ENCODE results near the gene KIF3C. TPM values are rescaled to one million over a fixed set of nuclear protein-coding genes. Genes with fewer than 3 reads are reported as not detected.

KIF3C gene
- total RNA-seq, 1 donor from 2014 or later, result 56.2 TPM

GRCh38 chr2:26011990-26012856, 29.9 kb upstream of the KIF3C start:
- Mint-ChIP-seq H3K9me3 (peaks cover 4% of the 10 kb centered on the region), H3K4me1 (peaks cover 9% of the 10 kb centered on the region), H3K36me3 (ENCODE audit: low read depth) (no peaks in the 10 kb centered on the region), H3K27me3 (ENCODE audit: low read depth) (no peaks in the 10 kb centered on the region), H3K4me3 (no peak overlapping the region), H3K27ac (ENCODE audit: unreplicated experiment) (no peak overlapping the region)
- TF ChIP-seq, protein P1, sequence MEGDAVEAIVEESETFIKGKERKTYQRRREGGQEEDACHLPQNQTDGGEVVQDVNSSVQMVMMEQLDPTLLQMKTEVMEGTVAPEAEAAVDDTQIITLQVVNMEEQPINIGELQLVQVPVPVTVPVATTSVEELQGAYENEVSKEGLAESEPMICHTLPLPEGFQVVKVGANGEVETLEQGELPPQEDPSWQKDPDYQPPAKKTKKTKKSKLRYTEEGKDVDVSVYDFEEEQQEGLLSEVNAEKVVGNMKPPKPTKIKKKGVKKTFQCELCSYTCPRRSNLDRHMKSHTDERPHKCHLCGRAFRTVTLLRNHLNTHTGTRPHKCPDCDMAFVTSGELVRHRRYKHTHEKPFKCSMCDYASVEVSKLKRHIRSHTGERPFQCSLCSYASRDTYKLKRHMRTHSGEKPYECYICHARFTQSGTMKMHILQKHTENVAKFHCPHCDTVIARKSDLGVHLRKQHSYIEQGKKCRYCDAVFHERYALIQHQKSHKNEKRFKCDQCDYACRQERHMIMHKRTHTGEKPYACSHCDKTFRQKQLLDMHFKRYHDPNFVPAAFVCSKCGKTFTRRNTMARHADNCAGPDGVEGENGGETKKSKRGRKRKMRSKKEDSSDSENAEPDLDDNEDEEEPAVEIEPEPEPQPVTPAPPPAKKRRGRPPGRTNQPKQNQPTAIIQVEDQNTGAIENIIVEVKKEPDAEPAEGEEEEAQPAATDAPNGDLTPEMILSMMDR (conservative IDR thresholded peaks at IDR 0.05), result no peak
- DNase-seq (ENCODE audit: low read depth, low spot score), result no peak

DNA sequence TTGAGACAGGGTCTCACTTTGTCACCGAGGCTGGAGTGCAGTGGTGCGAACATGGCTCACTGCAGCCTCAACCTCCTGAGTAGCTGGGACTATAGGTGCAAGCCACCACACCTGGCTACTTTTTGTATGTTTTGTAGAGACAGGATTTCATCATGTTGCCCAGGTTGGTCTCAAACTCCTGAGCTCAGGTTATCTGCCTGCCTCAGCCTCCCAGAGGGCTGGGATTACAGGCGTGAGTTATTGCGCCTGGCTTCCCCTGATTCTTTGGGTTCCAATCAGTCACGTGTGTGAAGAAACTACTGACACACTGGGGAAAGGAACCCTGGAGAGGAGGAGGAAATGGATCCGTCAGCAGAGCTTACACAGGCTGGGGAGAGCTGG, 29.3 kb upstream of the KIF3C start:
- H3K27me3 Mint-ChIP-seq (ENCODE audit: low read depth), result no peaks in the 10 kb centered on the region

DNA sequence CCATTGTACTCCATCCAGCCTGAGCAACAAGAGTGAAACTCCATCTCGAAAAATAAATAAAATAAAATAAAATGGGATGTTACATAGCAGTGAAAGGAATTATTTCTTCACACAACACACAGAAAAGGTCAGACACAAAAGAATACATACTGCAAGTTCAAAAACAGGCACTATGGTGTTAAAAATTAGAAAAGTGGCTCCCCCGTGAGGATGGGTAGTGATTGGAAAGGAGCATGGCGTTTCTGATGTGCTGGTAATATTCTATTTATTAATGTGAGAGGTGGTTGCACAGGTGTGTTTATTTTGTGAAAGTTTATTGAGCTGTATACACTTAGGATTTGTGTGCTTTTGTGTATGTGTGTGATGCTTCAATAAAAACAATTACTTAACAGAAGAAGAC, 28.6 kb upstream of the KIF3C start:
- Mint-ChIP-seq H3K27ac (ENCODE audit: unreplicated experiment) (no peak overlapping the region), H3K4me1 (peaks cover 9% of the 10 kb centered on the region), H3K27me3 (ENCODE audit: low read depth) (no peaks in the 10 kb centered on the region), H3K36me3 (ENCODE audit: low read depth) (no peaks in the 10 kb centered on the region), H3K9me3 (peaks cover 4% of the 10 kb centered on the region), H3K4me3 (no peak overlapping the region)
- TF ChIP-seq, protein P1 (conservative IDR thresholded peaks at IDR 0.05), result no peak
- DNase-seq (ENCODE audit: low read depth, low spot score), result no peak

More for the DNA sequence above, 29.3 kb upstream of the KIF3C start:
- H3K9me3 Mint-ChIP-seq, result peaks cover 4% of the 10 kb centered on the region
- TF ChIP-seq, protein P1 (conservative IDR thresholded peaks at IDR 0.05), result no peak
- DNase-seq (ENCODE audit: low read depth, low spot score), result no peak
- no peaks in the 10 kb centered on the region for H3K36me3 Mint-ChIP-seq (ENCODE audit: low read depth)
- H3K4me3 Mint-ChIP-seq, result no peak overlapping the region
- H3K4me1 Mint-ChIP-seq, result peaks cover 9% of the 10 kb centered on the region
- no peak overlapping the region for H3K27ac Mint-ChIP-seq (ENCODE audit: unreplicated experiment)

GRCh38 chr2:26009567-26009963, 27.3 kb upstream of the KIF3C start:
- Mint-ChIP-seq H3K36me3 (ENCODE audit: low read depth) (no peaks in the 10 kb centered on the region), H3K4me3 (no peak overlapping the region), H3K27ac (ENCODE audit: unreplicated experiment) (no peak overlapping the region), H3K4me1 (peaks cover 9% of the 10 kb centered on the region), H3K27me3 (ENCODE audit: low read depth) (no peaks in the 10 kb centered on the region), H3K9me3 (peaks cover 4% of the 10 kb centered on the region)
- DNase-seq (ENCODE audit: low read depth, low spot score), result no peak
- TF ChIP-seq, protein P1 (conservative IDR thresholded peaks at IDR 0.05), result no peak

GRCh38 chr2:26008851-26009566, 26.7 kb upstream of the KIF3C start:
- Mint-ChIP-seq H3K36me3 (ENCODE audit: low read depth) (no peaks in the 10 kb centered on the region), H3K27me3 (ENCODE audit: low read depth) (no peaks in the 10 kb centered on the region), H3K4me1 (peaks cover 9% of the 10 kb centered on the region), H3K27ac (ENCODE audit: unreplicated experiment) (no peak overlapping the region), H3K4me3 (no peak overlapping the region), H3K9me3 (peaks cover 4% of the 10 kb centered on the region)
- TF ChIP-seq, protein P1 (conservative IDR thresholded peaks at IDR 0.05), result no peak
- no peak for DNase-seq (ENCODE audit: low read depth, low spot score)

Measured in neural crest cell (in vitro differentiated cells).